RCC 7860 (cell line): ENCODE measurements around the gene ITPK1.
"Not testable (repeated sequence)": the region's sequence is repeated elsewhere in the genome, so short reads cannot be mapped to it uniquely, and the experiment has no call there.

ENCODE experiments used
- DNase-seq: peaks from one replicate; pipeline ENCODE4 v3.0.0-alpha.2; 2015; ENCODE audit warnings: low spot score
- FAIRE-seq: peaks from 2 replicates; lab custom pipeline; 2012; peaks lifted over from hg19 to GRCh38; lab: Jason Lieb, UNC

The ITPK1 gene

GRCh38 chr14:93063393-93063792, 52.3 kb downstream of the ITPK1 start:
- FAIRE-seq (no peak), DNase-seq (no peak)

- DNase-seq (no peak), FAIRE-seq (no peak)
Observed at GRCh38 chr14:93062890-93063289, 52.8 kb downstream of the ITPK1 start.

- FAIRE-seq, DNase-seq: not testable (repeated sequence)
Observed at GRCh38 chr14:93062013-93062412, 53.7 kb downstream of the ITPK1 start.

DNA sequence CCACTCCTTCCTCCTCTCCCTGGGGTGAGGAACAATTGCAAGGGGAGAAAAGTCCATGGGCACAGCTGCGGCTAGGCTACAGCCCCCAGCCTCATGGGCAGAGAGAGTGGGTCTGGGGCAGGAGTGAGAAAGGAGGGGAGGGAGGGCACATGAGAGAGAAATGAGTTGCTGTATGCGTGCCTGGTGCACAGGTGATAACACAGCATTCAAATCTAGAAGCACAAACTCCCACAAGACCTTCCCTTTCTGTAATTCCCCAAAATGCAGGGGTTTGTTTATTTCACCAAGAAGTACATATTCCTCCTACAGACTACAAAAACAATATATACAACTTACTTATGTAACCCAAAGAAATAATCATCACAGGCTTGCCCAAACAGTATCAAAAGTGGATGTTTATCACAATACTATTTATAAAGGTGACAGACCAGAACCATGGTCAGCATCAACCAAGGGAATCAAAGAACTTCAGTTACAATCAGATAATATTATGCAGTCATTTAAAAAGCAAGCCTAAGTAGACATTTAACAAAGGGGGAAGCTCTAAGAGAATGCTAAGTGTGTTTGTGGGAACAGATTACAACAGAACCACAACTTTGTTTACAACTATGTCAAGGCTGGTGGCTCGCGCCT, 54.2 kb downstream of the ITPK1 start:
- DNase-seq, result no peak
- FAIRE-seq, result no peak

DNA sequence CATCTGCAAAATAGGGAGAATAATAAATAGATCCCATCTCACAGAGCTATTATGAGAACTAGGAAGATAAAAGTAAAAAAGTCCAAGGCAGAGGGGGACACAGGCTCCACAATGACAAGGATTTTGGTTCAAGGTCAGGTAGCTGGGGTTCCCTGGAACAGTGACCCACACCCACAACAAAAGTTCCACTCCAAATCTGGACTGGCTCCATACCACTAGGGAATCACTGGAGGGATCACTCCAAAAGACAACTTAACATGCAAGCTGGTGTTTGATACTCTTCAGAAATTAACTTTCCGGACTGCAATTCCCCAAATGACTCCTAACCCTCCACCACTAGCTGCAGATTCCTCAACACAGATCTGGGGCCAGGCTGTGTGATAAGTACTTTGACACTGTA, 54.9 kb downstream of the ITPK1 start:
- DNase-seq (no peak), FAIRE-seq (no peak)

DNA sequence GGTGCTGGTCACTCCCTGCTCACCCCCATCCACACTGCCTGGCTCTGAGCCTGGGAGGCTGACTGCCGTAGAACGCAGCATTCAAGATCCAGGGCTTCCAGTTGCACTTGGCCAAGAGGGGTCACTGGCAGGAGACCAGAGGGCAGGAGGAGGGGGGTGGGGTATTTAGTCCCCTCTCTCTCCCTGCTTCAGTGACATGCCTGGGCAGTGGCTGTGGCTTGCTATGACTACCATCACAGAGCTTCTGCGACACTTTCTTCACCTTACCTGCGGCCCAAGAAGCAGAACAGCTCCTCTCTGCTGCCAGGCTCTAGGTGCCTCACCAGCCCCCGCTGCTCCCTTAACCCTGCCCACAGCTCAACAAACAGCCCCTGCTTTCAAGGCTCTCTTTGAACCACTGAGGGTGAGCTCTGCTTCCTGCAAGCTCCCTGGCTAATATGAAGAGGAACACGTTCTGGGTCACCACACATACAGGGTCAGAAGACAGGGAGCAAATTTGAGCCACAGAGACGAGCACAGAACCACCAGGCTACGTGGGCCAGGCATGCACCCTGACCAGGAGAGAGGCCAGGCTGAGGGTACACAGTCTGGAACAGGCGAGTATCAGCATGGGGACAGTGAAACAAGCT, 55.7 kb downstream of the ITPK1 start:
- DNase-seq (no peak), FAIRE-seq (no peak)

DNA sequence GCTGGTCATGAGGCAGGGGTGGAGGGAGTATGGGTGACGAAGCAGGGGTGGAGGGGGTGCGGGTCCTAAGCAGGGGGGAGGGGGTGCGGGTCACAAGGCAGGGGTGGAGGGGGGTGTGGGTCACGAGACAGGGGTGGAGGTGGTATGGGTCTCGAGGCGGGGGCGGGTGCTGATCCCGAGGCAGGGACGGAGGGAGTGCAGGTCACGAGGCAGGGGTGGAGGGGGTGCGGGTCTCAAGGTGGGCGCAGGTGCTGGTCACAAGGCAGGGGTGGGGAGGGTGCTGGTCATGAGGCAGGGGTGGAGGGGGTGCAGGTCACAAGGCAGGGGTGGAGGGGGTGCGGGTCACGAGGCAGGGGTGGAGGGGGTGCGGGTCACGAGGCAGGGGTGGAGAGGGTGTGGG, 56.5 kb downstream of the ITPK1 start:
- no peak for DNase-seq
- FAIRE-seq, result no peak

- FAIRE-seq (no peak), DNase-seq (no peak)
Observed at GRCh38 chr14:93057586-93058280, 58.0 kb downstream of the ITPK1 start.

GRCh38 chr14:93056840-93057585, 58.7 kb downstream of the ITPK1 start:
- DNase-seq (peak; percentile 4), FAIRE-seq (no peak)

DNA sequence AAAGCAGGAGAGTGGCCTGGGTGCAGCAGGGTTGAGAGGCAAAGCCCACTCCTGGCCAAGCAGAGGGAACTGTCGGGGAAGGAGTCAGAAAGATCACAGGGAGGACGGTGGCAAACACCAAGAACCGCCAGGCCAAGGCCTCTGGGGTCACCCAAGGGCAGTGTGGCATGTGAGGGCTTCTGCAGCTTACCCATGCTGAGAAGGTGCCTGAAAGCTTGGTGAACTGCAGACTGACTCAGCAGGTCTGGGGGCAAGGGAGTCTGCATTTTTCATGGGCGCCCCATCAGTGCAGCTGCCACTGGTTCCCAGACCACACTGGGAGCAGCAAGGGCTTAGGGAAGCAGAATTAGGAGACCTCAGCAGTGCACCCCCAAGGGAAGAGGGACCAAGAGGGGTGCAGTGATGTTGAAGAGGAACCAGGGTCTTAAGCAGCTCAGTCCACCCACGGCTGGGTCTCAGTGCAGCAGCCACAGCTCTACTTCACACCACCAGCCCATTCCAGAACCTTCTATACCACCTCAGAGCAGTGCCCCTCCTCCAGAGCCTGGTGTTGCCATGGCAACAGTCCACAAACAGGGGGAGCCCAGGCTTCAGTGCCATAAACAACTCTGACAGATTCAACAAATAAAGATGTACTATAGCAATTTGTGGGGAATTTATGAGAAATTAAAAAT, 59.4 kb downstream of the ITPK1 start:
- FAIRE-seq, result no peak

DNA sequence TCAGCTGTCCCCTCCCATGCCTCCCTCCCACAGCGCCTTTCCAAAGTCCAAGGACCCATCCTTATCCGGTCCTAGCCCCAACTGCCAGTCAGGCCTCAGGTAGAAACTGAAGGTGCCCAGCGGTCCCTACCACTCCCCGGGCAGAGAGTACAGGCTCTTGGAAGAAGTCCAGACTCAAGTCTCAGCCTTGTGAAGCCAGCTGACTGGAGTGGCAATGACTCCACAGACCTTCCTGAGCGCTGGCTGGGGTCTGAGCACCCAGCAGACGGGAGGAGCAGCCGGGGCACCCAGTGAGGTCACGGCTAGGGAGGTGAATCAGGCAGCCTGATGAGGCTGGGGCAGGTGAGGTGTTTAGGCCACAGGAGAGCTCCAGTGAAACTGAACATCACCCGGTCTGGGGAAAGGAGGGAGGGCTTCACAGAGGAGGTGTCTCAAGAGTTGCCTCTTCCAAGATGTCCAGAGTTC, 60.0 kb downstream of the ITPK1 start:
- DNase-seq (no peak), FAIRE-seq (no peak)

More for the DNA sequence above, 59.4 kb downstream of the ITPK1 start:
- no peak for DNase-seq

GRCh38 chr14:93054876-93055275, 60.8 kb downstream of the ITPK1 start:
- FAIRE-seq, result no peak
- no peak for DNase-seq

- DNase-seq (no peak), FAIRE-seq (no peak)
Observed at GRCh38 chr14:93054006-93054405, 61.7 kb downstream of the ITPK1 start.

- no peak for DNase-seq
- no peak for FAIRE-seq
Observed at GRCh38 chr14:93051600-93052546, 63.9 kb downstream of the ITPK1 start.

GRCh38 chr14:93050761-93051160, 65.0 kb downstream of the ITPK1 start:
- DNase-seq, result no peak
- no peak for FAIRE-seq

- DNase-seq (no peak), FAIRE-seq (no peak)
Observed at GRCh38 chr14:93049867-93050331, 65.8 kb downstream of the ITPK1 start.

DNA sequence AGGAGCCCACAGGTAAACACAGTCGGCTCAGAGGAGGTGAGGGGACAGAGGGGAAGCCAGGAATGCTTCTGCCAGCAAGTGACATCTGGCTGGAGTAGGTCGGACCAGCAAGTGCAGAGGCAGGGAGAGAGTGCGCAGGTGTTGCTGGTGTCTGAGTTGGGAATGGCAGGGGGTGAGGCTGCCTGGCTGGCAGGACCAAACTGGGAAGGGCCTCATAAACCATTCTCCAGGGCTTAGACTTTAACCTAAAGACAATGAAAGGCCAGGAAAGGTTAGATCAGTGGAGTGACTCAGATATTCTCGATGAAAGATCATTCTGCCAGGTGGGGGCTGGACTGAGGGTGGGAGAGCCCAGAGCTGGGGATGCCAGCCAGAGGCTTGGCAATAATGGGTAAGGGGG, 66.4 kb downstream of the ITPK1 start:
- DNase-seq, result no peak
- FAIRE-seq, result no peak

GRCh38 chr14:93048843-93049242, 66.9 kb downstream of the ITPK1 start:
- no peak for FAIRE-seq
- DNase-seq, result no peak

DNA sequence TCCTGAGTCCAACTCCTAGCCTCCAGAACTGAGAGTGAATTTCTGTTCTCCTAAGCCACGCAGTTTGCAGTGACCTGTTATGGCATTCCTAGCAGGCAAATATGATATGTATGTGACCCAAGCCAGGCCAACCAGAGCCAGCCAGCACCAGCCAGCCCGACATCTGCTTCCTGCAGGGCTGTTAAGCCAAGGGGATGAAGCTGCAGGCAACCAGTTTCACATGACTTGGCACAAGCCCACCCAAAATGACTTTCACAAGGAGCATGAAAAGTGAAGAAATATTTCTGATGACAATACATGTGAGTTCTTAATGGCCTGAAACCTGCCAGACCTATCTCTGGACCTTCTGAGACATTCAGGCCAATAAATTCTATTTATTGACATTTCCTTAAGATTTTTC, 68.1 kb downstream of the ITPK1 start:
- FAIRE-seq (no peak), DNase-seq (no peak)

DNA sequence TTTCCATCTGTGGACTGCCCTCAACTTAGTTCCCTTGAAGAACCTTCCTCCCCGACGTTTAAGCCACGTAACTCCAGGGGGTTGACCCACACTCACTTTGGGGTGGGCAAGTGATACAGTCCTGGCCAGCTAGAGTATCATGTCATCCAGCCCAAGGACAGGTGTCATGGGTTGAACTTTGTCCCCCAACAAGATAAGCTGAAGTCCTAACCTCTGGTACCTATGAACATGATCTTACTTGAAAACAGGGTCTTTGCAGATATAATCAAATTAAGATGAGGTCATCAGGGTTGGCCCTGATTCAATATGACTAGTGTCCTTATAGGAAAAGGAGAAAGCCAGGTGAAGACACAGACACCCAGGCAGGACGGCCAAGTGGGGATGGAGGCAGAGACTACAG, 68.6 kb downstream of the ITPK1 start:
- FAIRE-seq (no peak), DNase-seq (no peak)
